HG02588 (cell line): ENCODE data around the gene CYSRT1.
"Not testable (repeated sequence)": the region's sequence is repeated elsewhere in the genome, so short reads cannot be mapped to it uniquely, and the experiment has no call there.

ENCODE experiments used
- ATAC-seq: cut with Tn5 transposase; IDR thresholded peaks from one replicate; pipeline ENCODE4 v1.9.1; 2021; ENCODE audit warnings: mild to moderate bottlenecking, moderate library complexity; ENCODE audit not compliant: unreplicated experiment

The CYSRT1 gene

DNA sequence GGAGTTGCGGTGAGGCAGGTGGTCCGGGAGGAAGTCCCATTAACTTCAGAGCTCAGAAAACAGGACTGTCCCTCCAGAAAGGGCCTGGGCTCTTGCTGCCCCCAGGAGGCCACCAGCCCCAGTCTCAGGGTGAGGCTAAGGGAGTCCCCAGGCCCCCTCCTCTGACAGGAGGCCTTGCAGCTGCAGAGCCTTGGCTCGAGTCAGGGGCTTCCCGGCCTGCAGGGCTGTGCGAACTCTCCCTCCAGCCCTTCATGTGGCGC is 22.9 kb downstream of the CYSRT1 start:
- no peak for ATAC-seq

DNA sequence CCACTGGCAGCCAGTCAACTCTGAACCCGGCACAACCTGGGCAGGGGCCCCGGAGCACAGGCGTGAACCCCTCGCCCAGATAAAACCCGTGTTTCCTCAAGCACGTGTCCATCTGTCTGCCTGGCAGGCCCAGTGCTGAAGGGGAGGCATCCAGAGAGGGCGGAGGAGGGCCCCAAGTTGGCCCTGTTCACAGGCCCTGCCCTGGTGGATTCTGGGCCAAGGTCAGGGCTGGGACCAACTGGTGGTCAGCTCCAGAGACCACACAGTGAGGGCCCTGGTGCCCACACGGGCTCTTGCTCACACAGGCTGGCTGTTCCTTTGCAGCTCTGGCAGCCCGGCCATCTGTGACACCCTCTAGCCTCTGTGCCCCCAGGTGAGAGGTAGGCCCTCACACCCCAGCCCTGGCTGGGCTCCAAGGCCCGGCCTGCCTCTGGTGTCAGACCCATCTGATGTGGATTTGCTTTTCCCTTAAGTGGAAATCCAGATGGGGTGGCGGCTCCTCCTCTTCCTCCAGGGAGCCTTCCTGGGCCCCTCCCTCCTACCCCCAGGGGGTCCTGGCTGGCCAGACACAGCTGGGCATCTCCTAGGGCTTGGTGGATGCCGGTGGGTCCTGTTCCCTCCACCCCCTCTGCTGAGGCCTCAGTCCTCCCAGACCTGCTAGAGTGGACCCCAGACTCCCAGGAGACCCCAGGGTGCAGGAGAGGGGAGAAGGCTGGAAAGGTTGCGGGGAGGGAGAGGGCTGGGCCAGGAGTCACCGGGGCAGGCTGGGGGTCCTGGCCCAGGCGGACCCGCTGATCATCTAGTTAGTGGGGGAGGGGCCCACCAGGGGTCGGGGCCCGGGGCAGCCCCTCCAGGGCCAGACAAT is 25.6 kb downstream of the CYSRT1 start:
- ATAC-seq = no peak

DNA sequence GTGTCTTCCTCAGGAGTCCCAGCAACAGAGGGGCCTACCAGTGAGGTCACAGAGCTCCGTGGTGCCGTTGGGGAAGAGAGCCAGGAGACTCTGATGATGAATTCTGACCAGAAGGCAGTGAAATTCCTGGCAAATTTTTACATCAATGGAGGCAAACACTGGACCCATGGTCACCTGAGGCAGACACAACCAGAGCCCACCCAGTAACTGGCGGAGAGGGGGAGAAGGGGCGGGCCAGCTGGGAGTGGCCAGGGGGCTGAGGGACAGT is 26.2 kb downstream of the CYSRT1 start, which contains the start of gene STPG3:
Gene STPG3, plus strand, starts transcription at position 93 of the 268 bp plus-strand sequence. Its CDS starts 1 bp downstream, at position 94.
- ATAC-seq = no peak

DNA sequence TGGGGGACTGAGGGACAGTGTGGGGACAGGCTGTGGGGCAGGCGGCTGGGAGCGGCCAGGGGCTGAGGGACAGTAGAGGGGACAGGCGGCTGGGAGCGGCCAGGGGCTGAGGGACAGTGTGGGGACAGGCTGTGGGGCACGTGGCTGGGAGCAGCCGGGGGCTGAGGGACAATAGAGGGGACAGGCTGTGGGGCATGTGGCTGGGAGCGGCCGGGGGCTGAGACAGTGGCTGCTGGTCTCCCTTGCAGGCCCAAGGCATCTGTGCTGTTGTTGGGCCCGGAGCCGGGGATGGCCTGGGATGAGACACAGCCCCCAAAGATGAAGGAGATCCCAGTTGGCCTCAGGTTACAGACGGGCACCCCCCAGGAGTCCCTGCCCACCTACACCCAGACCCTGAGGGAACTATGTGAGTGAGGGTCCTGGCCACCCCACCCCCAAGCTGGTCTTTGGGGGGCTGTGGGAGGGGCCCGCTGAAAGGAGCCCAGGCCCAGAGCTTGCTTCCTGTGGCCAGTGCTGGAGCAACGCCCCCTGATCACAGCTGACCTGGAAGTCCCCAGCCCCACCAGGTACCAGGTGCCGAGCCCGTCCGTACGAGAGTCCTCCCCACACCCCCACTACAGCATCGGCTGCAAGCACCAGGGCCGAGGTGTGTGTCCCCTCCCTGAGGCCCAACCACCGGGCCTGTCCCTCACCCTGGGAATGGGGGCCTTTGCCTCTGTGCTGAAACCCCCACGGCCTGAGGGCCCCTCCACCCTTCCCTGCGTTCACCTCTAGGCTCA is 26.7 kb downstream of the CYSRT1 start:
- ATAC-seq = no peak

DNA sequence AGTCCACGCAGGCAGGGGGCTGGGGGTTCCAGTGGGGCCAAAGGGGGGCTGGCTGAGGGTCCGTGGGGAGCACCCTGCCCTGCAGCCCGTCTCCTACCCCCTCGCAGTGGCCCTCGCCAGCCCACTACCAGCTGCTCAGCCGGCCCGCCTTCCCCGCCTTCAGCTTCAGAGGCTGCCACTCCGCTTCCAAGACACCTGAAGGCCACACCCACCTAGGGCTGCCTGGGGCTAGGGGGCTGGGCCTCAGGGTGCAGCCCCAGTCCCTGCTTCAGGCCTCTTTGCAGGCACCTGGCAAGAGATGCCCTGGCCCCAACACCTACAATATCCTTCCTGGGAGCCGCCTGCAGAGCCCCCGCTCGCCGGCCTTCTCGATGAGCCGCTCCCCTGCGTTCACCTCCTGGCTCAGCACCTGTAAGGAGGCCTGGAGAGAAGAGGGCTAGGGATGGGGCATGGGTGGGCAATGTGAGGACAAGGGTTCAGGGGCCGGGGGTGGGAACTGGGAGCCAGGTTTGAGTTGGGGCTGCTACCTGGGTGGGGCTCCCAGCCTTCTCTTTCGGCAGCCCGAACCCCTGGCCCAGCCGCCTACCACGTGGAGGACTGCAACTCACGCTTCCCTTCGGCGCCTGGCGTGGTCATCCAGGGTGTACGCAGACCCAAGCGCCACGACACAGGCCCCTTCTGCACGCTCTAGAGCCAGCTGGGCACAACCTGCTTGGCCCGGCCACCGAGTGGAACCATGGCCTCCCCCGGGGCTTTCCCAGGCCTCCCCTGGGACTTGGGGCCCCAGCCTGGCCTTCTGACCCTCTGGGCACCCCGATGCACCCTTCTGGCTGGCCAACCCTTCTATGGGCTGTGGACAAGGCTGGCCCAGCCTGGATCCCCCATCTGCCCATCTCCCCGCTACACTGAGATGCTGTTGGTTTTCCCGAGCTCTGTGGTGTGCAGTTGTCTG is 27.9 kb downstream of the CYSRT1 start:
- no peak for ATAC-seq

DNA sequence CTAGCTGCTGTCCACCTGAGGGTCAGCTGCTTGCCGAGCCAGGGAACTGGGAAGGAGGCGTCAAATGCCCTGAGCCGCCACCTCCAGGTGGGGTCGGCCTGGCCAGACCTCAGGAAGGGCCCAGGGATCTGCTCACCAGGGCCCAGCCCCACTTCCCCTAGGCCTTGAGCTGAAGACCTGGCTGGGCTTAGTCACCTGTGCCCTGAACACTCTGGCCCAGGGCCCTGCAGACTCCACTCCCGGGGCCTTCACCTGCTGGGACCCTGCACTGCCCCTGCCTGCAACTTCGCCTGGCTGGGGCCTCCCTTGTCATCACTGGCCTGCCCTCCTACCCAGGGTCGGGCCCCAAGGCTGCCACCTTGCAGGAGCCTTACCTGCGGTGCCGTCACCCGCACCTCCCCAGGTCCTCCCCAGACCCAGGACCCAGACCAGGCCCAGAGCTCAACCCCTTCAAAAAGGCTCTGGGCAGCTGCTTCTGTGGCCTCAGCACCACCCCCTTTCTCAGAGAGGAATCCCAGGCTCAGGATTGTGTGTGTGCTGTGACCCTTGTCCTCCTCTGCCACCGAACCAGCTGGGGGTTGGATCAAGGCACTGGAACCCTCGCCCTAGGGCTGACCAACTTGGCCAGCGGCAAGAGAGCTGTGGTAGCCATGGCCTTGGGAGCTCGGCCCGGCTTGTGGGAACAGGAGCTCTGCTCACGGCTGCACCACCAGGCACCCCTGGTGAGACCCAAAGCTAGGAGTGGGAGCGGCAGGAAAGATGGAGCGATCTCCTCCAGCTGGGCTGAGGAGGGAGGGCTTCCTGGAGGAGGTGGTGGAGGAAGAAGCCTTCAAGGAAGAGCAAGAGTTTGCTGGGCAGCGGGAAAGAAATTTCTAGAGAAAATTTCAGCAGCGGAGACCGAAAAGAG is 29.0 kb downstream of the CYSRT1 start:
- no peak for ATAC-seq

DNA sequence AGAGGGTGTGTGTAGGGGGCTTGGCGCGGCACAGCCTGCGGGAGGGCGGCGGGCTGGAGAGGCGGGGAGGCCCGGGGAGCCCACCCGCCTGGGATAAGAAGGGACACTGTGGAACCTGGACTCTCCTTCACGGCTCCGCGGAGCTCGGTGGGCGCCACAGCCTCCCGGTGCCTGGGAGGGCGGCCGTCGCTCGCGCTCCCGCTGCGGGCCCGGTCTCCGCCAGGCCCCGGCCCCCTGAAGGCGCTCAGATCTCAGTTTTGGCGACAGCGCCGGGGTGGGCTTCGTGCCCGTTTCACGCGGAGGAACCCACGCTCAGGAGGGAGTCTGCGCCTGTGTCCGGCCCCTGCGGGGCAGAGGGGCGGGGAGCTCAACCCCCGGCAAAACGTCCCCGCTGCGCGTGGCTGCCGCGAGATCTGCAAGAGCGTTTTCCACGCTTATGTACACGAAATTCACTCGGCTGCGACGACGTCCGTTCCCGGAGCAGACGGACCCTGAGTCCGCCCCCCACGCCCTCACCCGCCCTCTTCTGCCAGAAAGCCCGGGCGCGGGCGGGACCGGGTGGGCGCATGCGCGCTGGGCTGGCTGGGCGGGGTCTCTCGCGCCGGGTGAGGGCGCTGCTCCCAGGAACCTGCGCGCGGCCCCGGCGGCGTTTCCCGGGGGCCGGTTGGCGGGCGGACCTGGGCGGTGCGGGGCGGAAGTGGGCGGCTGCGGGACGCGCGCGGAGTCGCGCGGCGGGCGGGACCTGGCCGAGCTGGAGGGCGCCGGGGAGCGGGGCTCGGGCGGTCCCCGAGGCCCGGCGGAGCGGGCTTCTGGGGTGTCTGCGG is 29.9 kb downstream of the CYSRT1 start, which contains the start of gene NELFB:
Gene NELFB, plus strand, starts transcription at position 704 of the 824 bp plus-strand sequence.
- ATAC-seq = peak; percentile 79

DNA sequence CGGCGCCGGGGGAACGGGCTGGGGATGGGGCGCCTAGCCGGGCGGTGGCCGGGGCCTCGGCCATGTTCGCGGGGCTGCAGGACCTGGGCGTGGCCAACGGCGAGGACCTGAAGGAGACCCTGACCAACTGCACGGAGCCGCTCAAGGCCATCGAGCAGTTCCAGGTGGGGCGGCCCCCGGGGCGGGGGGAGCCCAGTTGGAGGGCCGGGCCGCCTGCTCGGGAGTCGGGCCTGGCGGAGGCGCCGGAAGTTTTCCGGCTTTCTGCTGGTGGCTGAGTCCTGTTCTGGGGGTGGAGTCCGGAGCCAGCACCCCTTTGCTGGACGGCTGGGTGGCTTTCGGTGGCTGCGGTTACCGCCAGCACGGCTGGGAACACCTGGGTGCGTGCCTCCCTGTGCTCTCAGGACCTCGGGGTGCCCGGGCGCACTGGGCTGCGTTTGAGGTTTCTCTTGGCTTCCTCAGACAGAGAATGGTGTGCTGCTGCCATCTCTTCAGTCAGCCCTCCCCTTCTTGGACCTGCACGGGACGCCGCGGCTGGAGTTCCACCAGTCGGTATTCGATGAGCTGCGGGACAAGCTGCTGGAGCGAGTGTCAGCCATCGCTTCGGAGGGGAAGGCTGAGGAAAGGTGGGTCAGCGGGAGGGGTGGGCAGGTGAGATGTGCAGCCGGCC is 30.6 kb downstream of the CYSRT1 start:
- ATAC-seq = peak; percentile 24

DNA sequence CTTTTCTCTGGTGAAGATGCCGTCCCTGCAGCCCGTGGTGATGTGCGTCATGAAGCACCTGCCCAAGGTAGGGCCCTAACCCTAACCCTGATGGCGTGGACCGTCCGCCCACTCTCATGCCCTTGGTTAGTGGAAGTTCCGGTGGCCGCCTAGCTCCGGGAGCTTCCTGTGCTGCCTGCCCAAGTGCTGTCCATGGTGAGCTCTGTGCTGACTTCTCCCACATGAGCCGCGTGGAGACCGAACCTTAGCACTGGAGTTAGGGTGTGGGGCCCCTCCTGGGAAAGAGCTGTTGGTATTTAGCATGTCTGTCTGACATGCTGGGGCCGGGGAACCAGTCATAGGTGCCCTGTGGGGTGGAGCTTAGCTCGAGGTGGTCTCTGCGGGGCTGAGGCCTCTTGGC is 31.4 kb downstream of the CYSRT1 start:
- ATAC-seq = no peak

DNA sequence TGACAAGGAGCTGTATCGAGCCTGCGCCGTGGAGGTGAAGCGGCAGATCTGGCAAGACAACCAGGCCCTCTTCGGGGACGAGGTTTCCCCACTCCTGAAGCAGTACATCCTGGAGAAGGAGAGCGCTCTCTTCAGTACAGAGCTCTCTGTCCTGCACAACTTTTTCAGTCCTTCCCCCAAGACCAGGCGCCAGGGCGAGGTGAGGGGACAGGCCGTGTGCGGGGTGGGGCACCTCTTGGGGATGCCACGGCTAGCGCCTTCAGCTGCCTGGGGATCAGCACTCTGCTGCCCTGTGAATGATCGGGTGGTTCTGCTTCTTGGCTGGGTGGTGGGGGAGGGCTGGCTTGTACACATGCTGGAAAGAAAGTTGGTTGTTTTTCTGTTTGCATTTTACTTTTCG is 31.9 kb downstream of the CYSRT1 start:
- no peak for ATAC-seq

DNA sequence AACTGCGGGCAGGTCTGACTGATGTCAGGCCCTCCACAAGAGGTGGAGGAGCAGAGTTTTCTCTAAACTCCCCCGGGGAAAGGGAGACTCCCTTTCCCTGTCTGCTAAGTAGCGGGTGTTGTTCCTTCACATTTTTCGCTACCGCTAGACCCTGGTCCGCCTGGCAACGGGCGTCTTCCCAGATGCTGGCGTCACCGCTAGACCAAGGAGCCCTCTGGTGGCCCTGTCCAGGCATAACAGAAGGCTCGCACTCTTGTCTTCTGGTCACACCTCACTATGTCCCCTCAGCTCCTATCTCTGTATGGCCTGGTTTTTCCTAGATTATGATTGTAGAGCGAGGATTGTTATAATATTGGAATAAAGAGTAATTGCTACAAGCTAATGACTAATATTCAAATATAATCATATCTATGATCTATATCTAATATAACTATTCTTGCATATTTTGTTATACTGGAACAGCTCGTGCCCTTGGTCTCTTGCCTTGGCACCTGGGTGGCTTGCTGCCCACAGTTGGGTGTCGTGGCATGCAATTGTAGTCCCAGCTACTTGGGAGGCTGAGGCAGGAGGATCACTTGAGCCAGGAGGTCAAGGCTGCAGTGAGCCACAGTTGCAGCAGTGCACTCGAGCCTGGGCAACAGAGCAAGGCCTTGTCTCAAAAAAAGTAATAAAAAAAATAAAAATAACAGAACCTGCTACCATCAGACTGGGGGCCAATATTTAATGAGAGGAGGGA is 37.4 kb downstream of the CYSRT1 start:
- not testable (repeated sequence) for ATAC-seq

DNA sequence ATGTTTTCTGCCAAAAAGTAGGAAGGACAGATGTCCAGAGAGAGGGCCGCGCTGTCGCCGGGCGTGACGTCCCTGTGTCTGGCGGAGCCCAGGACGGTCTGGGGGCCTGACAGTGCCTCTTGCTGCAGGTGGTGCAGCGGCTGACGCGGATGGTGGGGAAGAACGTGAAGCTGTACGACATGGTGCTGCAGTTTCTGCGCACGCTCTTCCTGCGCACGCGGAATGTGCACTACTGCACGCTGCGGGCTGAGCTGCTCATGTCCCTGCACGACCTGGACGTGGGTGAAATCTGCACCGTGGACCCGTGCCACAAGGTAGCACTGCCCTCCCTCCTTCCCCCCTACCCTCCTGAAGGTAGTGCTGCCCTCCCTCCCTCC is 37.9 kb downstream of the CYSRT1 start:
- ATAC-seq = no peak

DNA sequence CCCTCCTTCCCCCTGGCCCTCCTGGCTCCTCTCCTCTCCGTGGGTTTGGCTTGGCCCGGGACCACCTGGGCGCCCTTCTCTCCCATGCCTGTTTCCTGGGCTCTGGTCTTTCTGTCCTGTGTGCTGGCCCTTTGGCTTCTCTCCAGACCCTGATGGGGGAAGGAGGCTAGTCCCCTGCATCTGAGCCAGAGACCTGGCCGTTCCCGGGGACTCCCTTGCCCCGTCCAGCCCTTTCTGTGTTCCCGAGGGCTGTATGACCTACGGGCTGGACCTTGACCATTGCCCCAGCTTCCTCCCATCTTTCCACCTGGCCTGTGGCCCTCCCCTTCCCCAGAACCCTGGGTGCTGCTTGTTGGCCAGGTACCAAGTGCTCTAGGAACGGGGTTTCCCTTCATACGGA is 38.5 kb downstream of the CYSRT1 start:
- no peak for ATAC-seq

DNA sequence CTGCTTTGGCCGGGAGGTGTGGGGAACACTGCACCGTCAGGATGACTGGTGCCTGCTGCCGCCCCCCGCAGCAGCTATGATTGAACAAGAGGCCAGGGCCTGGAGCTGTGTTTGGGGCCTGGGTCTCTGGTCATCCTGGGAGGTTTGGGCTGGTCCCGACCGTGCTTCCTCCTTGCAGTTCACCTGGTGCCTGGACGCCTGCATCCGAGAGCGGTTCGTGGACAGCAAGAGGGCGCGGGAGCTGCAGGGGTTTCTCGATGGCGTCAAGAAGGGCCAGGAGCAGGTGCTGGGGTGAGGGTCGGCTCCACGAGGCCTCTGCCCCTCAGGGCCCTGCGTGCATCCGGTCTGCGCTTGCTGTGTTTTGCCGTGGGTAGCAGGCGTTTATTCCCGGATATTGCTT is 39.1 kb downstream of the CYSRT1 start:
- ATAC-seq = no peak

DNA sequence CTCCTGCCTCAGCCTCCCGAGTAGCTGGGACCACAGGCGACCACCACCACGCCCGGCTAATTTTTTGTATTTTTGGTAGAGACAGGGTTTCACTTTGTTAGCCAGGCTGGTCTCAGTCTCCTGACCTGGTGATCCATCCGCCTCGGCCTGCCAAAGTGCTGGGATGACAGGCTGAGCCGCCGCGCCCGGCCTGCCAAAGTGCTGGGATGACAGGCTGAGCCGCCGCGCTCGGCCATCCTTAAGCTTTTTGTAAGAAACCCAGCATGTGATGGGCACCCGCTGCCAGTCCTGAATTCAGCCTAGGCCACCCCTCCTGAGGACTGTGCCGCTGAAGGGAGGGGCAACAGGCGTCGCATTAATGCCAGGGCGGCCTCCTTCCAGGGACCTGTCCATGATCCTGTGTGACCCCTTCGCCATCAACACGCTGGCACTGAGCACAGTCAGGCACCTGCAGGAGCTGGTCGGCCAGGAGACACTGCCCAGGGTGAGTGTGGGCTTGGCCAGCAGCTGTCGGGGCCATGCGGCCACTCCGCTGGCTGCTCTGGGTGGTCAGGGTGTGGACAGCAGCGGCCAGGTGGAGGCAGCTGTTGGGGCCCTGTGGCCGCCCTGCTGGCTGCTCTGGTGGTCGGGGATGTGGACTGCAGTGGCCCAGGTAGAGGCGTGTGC is 40.7 kb downstream of the CYSRT1 start:
- no peak for ATAC-seq

DNA sequence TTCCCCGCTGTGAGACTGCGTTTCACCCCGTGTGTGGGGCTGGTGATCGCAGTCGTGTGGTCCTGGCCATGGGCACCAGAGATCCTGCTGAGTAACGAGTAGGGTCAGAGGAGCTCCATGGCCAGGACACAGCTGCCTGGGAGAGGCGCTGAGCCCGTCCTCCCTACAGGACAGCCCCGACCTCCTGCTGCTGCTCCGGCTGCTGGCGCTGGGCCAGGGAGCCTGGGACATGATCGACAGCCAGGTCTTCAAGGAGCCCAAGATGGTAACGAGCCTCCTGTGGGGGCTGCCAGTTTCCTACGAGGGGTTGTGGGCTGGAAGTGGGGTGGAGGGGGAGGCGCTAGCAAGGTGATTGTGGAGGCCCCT is 41.2 kb downstream of the CYSRT1 start:
- ATAC-seq = no peak

DNA sequence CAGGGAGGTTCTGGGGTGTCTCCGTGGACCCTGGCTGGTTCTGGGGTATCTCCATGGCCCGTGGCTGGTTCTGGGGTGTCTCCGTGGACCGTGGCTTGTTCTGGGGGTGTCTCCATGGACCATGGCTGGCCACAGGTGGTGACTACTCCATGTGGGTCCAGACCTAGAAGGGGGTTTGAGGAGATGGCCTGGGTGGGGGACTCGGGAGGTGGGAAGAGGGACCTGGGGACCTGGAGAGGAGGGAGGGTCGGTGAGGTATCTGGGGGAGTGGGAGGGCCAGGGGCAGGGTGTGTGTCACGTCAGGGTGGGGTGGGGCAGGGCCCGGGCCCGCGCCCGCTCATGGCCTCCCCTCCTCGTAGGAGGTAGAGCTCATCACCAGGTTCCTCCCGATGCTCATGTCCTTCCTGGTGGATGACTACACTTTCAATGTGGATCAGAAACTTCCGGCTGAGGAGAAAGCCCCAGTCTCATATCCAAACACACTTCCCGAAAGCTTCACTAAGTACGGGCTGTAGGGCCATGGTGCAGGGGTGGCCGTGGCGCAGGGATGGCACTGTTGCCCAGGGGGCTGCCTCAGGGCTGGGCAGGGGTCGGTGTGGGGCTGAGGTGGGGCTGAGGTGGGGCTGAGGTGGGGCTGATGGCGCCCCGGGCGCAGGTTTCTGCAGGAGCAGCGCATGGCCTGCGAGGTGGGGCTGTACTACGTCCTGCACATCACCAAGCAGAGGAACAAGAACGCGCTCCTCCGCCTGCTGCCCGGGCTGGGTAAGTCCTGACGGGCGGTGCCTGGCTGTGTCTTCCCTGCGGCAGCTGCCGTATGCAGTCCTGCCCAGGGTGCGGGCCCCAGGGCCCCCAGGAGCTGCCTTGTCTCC is 41.8 kb downstream of the CYSRT1 start:
- no peak for ATAC-seq
